RKO (cell line): ENCODE data around the gene BATF3.

ENCODE experiments used
- DNase-seq: peaks from one replicate; pipeline ENCODE4 v3.0.0-alpha.2; 2016; ENCODE audit warnings: low spot score

Gene BATF3

DNA sequence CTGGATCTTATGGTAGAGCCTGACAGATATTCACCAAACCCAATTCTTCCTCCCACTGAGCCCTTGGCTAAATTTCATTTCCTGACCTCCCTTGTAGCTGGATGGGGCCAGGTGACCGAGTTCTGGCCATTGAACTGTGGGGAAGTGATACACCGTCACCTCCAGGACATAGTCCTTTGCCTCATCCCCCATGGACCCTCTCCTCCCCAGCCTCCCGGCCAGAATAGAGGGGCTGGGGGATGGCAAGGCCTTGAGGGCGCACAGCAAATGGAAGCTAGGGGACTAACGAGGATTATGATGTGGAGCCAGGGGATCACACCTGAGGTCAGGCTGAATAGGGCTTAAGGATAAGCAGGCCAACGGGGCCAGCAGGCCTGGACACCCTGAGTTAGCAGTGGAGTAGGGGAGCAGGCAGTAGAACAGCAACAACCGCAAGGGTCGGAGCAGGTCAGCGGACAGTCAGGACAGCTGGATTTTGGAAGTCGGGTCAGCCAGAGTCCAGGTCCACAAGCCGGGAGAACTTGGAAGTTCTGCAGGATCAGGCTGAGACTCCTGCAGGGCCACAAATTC is 15.0 kb downstream of the BATF3 start:
- DNase-seq, result no peak

DNA sequence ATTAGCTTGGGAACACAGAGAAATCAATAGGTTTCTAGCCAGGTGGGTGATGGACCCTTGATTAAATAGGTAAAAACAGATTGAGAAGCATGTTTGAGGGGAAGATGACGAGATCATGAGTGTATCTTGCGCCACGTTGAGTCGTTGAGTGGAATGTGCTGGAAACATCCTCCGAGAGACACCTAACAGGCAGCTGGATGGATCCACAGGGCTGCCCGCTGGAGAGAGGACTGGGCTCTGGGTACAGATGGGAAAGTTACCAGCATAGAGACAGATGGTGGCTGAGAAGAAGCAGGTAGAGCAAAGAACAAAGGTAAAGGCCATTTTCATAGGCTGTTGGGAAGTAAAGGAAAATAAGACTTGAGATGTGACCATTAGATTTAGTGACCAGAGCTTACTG is 15.6 kb downstream of the BATF3 start:
- no peak for DNase-seq

DNA sequence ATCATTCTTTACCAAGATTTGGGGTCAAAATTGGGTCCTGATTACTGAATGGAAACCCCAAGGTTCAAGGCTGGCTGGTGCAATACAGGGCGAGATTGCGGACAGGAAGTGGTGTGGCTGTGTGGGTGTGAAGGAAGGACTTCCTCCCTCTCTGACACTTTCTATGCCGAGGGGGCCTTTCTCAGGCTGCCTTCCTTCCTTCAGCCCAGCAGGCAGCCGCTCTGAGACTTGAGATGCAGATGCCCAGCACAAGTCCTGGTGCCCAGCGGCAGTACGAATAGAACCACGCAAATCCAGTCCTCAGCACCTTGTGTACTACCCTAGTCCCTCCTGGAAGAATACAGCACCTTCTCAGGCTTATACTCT is 16.3 kb downstream of the BATF3 start:
- DNase-seq, result no peak

DNA sequence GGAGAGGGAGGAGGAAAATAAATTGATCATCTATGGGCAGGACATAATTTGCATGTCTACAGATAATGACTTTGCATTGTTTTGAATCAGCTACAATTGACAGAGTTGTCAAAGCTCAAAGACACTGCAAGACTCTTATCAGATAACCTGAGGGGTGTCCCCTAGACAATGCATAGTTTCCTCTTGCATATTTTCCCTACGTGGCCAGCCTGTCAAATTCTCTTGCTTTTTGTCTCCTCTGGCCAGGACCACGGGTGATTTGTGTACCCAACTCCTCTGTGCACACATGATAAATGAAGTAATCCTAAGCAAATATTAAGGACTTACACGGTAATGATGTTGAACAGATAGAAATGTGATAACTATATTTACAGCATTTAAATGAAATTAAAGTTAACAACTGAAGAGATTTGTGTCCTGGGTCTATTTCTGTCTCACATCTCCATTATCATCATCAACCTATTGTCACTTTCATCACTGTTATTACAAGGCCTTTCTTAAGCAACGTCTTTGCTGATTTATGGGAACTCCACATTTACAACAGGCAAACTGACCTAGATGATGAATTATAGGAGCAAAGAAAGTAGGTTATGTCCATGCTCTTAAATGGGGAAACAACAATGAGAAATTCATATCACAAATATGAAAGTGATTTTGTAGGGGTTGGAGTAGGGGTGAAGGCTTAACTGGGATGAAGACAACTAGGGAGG is 18.8 kb downstream of the BATF3 start:
- no peak for DNase-seq

DNA sequence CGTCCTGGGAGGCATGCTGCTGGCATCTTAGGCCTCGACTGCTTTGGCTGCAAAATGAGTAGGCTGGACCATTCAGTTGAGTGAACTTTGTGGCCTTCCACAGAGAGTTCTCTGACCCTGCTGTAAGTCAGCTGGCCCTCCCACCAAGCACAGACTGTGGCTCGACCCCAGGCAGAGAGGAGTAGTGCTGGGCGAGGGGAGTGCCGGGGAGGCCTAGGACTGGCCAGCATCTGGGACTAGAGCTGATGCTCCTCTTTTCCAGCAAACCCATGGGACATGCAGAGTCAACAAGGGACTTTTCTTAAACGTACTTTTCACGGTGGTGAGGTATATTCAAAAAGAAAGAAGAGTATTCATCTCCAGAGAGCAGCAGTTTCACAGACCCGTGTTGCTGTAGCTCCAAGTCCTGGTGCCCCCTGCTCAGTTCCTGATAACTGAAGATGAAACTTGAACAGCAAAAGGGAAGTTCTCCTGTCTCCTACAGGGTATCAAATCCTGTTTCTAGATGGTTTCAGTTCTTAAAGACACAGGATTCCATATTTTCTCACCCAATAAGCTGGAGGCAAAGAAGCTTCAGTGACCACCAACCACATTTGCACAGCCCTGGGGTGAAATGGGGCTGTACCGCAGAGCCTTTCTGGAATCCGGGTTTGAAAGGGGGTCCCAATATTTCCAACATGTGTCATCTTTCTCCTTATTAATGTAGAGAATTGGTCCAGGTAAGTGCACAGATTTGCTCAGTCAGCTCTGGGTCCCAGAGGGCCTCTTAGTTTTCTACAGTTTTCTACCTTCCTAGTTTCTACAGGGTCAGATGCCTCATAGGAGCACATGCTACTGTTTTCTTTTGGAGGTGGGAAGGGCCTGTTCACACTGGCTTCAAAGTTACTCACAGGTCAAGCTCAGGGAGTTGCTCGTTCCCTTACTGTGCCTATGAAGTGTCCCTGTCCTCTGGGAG is 20.9 kb downstream of the BATF3 start:
- no peak for DNase-seq

DNA sequence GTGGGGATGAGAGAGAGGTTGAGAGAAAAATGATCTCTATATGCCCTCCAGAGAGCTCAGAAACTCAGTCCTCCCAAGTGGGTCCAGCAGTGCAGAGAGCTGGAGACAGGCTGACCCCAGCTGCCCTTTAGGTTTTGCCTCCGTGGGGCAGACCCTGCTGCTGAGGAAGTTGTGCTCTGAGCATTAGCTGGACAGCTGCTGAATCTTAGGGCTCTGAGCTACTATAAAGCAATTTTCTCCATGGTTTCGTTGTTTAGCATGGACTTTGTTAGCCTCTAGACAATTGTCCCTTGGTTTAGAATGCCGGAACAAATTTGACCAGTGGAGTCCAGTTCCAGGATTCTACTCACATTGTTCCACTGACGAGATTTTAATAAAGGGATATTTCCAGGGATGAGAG is 22.1 kb downstream of the BATF3 start:
- no peak for DNase-seq

DNA sequence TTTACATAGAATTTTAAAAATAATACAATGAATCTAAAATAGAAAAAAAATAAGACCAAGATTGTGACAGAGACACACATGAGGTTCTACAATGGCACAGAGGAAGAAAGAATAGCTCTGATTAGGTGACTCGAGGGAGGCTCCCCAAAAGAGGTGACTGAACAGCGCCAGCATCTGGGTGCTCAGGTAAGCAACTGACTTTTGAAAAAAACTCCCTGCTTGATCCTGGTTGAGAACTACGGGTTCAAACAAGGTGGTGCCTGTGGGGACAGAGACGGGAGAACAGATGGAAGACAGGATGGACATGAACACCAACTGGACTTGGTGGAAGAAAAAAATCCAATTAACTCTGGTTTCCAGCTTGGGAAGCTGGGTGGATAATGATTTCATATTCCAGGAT is 22.5 kb downstream of the BATF3 start:
- no peak for DNase-seq

DNA sequence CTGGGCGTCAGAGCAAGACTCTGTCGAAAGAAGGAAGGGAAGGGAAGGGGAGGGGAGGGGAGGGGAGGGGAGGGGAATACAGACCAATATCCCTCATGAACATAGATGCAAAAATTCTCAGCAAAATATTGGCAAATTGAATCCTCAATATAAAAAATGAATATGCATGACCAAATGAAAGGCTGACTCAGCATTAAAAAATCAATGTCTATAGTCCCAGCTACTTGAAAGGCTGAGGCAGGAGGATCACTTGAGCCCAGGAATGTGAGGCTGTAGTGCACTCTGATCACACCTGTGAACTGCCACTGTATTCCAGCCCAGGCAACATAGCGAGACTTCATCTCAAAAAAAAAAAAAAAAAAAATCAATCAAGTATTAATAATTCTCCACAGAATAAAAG is 24.0 kb downstream of the BATF3 start:
- DNase-seq, result no peak

DNA sequence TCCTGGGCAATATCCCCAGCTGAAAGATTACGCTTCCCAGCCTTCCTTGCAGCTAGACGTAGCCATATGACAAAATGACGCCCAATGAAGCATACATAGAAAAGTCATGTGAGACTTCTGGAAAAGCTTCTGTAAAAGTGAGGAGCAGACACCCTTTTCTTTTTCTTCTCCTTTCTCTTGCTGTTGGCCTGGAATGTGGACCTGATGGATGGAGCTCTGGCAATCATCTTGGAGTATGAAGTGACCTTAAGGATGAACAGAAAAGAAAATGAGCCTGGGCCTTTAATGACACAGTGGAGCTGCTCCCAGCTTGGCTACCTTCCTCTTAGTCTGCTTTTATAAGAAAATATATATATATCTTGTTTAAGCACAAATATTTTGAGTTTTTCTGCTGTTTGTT is 24.8 kb downstream of the BATF3 start:
- DNase-seq, result no peak

DNA sequence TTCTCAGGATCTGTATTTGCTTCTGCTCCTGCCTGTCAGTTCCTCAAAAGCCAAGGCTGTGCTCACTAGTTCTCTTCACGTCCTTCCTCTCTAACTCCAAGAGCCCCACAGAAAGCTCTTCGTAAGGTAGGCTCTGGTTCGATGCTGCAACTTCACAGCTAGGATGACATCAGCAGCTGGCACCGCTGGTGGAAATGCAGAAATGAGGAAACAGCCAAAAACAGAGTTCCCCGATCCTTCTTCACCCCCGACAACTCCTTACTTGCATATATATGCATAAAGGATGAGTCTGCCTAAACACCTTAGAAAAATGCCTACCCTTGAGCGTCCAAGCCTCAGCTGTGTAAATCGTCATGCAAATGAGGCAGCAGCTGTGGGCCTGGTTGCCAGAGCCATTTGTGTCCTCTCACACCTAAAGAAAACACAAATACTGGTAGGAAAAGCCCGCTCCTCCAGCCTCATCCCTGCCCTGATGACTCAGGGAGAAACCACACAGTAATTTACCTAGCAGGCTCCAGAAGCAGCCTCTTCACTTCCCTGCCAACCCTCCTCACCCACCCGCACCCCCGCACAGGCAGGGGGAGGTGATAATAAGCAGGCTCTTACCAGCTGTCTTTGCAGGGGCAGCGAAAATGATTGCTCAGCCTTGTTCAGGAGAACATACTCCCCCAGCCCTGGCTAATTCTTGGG is 28.2 kb downstream of the BATF3 start:
- DNase-seq, result no peak

DNA sequence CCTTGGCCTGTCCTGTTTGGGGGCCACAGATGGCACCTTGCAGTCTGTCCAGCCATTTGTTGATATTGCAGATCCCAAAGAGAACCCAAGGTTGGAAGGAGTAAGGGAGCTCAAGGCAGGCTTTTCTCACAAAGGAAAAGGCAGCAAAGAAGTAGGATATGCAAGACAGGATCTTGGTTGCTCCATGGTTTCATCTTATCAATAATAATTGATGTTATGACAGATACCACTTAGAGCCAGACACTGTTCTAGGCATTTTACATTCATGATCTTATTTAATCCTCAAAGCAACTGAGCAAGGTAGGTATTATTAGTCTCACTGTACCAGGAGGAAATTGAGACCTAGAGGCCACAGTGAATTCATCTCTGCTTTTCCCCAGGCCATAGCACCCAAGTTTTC is 28.8 kb downstream of the BATF3 start:
- DNase-seq, result no peak

DNA sequence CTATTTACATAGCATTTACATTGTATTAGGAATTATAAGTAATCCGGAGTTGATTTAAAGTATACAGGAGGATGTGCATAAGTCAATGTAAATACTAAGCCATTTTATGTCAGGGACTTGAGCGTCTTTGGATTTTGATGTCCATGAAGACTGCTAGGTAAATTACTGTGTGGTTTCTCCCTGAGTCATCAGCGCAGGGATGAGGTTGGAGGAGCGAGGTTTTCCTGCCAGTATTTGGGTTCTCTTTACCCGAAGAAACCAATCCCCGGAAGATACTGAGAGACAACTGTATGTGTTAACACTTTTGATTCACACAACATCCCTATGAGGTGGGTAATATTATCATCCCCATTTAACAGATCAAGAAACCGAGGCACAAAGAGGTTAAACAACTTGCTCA is 29.3 kb downstream of the BATF3 start:
- DNase-seq, result no peak

DNA sequence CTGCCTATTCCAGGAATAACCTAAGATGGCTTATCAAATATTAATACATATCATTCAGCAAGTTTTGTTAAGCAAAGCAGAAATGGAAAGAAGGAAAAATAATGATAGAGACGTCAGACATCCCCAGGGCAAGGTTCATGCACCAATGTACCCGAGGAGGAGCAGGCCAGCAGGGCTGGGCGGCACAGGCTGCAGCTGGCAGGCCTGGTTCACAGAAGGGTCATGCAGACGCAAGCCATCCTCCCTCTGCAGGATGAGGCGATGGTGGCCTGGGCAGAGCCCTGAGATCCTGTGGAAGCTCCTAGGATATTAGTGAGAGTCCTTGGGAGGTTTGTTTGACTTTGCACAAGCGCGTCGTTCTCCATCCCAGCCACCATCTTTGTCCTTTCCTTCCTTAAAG is 30.0 kb downstream of the BATF3 start:
- DNase-seq, result no peak

DNA sequence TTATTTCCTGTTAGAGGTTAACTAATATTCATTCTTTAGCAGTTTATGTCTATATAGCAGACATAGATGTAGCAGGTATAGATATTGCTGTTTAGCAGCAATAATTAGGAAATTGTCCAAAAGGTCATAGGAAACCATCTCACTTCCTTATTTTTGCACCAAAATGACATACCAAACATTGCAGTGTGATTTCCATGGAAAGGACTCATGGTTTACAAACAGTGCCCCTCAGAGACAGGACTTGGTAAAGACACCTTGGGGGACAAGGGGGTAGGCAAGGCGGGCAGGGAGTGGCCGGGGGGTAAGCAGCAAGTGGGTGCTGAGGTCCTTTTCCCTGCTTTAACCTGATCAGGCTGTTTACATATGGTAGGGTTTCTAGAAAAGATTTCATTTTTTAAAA is 30.5 kb downstream of the BATF3 start:
- peak; percentile 31 for DNase-seq

DNA sequence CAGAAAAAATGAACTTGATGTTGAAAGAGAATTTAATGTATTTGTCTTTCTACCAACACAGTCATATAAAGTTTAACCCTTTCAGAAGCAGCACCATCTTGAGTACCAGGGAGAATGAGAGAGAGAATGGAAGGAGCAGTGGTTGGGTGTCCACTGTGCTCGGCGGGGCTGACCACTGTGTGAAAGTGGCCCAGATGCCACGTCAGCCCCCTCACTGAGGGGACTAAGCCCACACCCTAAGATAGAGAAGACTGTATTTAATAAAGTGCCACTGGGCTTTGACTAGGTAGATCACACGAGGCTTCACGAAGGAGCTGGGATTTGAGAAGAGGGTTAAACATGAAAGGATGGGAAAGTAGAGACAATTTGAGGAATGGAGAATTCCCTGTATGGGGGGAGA is 31.2 kb downstream of the BATF3 start:
- DNase-seq, result no peak

DNA sequence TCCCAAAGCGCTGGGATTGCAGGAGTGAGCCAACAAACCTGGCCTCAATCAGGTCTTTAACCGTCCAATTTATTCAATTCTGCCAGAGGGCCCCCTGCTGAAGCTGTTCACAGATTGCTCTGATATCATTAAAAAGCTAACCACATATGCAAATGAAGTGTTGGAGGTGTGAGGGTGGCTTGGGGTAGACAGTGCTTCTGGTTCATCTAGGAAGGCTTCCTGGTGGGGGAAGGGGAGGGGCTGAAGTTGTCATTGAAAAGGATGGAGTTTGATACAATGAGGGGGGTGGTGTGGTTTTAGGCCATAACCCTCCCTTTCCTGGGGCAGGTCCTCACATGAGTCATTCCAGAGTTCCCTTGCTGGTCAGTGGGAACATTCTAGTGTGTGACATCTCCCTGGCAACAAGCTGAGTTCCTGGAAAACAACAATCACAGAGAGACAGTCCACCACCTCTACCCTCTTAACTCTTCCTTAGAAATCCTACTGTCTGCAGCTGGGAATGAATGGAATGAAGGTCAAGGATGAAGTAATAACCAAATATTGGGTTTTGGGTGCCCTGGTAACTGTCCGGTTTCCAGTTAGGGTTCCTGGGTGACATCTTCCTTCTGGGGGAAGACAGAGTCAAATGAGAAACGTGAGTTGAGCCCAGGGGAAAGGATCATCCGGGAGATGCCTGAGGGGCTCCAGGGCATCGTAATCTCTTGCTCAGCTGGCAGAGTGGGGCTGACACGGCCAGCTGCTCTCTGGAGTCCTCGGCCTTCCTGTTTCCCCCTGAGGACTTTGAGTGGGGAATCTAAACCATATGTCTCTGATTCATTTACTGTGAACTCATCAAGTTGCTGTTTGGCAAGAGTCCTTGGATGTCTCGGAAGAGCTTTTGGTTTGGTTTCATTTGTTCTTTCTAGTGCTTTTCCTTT is 32.2 kb downstream of the BATF3 start:
- DNase-seq, result peak; percentile 16

DNA sequence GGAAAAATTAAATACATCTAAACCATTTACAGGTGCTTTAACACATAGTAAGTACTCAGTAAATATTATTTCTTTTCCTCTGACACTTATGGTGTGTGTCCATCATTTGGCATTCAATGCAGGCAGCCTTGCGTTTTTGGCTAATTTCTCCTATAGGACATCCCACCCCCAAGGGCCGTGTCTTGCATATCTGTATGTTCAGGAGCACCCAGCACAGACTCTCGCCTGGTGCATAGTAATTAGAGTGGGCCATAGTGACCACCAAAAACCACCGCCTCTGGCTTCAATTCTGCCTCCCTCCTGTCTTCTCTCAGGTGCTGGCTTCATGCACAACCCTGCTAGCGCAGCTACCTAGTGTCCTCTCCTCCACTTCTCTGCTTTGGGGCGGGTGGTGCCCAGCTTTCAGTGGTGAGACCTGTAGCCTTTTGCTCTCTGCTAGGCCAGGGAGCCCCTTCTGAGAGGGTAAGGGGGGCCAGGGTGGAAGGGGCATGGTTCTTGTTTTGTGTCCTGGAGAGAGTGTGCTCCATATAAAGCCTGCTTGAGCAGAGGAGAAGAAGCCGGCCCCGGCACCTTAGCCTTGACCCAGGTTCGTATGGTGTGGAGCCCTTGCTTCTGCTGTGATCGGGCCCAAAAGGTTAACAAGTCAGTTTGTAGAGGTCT is 33.4 kb downstream of the BATF3 start:
- DNase-seq, result no peak

DNA sequence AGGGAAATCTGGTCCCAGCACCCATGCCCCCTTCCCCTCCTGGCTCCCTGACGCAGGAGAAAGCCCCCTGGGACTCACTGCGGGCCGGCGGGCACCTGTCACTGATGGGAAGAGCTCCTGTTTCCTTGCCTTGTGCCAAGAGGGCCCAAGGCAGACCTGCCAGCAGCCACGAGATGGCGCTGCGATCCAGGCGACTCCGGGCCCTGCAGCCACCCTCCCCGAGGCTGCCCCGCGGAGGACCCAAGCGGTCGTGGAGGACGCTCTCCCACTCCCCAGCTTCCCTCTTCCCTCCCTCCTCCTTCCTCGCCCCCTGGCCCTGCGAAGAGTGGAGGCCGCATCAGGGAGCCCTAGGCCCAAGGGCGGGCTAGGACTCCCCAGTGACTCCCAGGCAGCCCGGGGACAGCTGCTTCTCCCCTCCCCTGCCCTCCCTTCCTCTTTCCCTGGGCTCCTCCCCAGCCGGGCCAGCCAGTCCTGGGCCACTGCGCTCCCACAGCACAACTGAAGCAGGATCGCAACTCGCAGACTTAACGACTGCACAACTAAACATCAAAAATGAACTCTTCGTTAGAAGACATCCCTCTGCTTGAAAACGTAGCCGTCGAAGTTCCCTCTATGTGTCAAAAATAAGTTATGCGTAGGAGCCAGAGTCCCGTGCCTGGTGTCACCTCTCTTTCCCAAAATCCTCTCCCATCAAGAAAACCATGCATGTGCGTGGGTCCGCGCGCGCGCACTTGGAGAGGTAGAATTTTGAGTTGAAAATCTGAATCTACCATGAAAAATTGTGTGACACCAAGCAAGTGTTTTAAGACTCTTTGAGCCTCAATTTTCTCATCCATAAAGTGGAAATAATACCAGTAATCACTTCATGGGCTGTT is 34.2 kb downstream of the BATF3 start:
- DNase-seq, result peak; percentile 77

DNA sequence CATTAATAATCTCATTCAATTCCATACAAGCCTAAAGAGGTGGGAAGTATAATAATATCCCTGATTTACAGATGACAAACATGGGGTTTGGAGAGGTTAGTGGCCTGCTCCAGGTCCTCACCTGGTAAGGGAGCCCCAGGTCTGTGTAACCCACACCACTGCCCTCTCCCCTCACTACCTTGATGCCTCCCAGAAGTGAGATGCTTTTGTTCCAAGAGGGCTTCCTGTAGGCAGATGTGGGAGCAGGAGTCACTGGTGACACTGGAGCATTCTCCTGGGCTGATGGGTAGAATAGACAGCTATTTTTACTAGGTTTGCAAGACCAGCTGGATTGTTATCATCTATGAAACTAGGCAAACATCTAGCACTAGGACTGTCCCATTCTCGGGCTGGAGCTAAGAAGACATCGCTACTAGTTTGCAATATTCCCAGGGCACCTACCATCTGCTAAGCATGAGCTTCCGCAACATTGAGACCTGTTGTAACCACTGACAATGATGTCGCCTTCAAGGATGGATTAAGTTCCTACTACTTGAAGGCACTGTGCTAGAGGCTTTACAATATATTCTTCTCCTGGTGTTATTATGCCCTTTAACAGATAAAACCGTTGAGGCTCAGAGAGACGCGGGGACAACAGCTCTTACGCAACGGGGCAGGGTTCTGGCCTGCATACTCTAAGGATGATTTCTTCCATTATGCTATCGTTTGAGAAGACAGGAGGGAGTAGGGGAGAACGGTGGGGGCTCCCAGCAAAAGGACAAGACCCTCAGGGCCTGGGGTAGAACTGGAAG is 35.0 kb downstream of the BATF3 start:
- DNase-seq, result no peak
